Ectodermal cell (in vitro differentiated cells): ENCODE results near the gene PIEZO1.

Source experiments
- H3K27ac ChIP-seq: 2 replicates; pipeline ENCODE4 v1.7.0; 2013; ENCODE audit warnings: mild to moderate bottlenecking, low read depth, low read length; ENCODE audit not compliant: insufficient read depth, poor library complexity, severe bottlenecking
- H3K27me3 ChIP-seq: 2 replicates; pipeline ENCODE4 v1.7.0; 2013; ENCODE audit warnings: mild to moderate bottlenecking, low read length; ENCODE audit not compliant: insufficient read depth, control insufficient read depth, poor library complexity, severe bottlenecking
- H3K36me3 ChIP-seq: one replicate; pipeline ENCODE4 v1.7.0; 2013; ENCODE audit warnings: low read length; ENCODE audit not compliant: control insufficient read depth, insufficient read depth
- H3K4me1 ChIP-seq: one replicate; pipeline ENCODE4 v1.7.0; 2013; ENCODE audit warnings: low read length; ENCODE audit not compliant: control insufficient read depth, insufficient read depth
- H3K4me3 ChIP-seq: 2 replicates; pipeline ENCODE4 v1.7.0; 2013; ENCODE audit warnings: low read depth, low read length, control low read depth; ENCODE audit not compliant: insufficient read depth
- H3K9me3 ChIP-seq: 2 replicates; pipeline ENCODE4 v1.7.0; 2013; ENCODE audit warnings: mild to moderate bottlenecking, low read length, moderate library complexity; ENCODE audit not compliant: control insufficient read depth
- WGBS, 2 experiments: methylation state at CpG; one replicate each; pipeline ENCODE4 v1.1.7; 2013; ENCODE audit warnings: missing lambda C conversion rate in 2 of 2; 5-methylcytosine and 5-hydroxymethylcytosine counted together

PIEZO1 gene

GRCh38 chr16:88764913-88765349 is 20.1 kb downstream of the PIEZO1 start:
- Histone ChIP-seq H3K27me3 (peaks cover 7% of the 10 kb centered on the region), H3K9me3 (no peaks in the 10 kb centered on the region), H3K27ac (no peak overlapping the region), H3K36me3 (no peaks in the 10 kb centered on the region), H3K4me1 (peaks cover 29% of the 10 kb centered on the region), H3K4me3 (no peak overlapping the region)
- 80 to 82% methylated on average over 9 of the region's 9 CpGs for WGBS, 2 experiments

GRCh38 chr16:88764080-88764479 is 20.9 kb downstream of the PIEZO1 start:
- Histone ChIP-seq H3K4me1 (peaks cover 32% of the 10 kb centered on the region), H3K9me3 (no peaks in the 10 kb centered on the region), H3K27me3 (peaks cover 3% of the 10 kb centered on the region), H3K4me3 (no peak overlapping the region), H3K36me3 (no peaks in the 10 kb centered on the region), H3K27ac (no peak overlapping the region)
- WGBS, 2 experiments = 89 to 93% methylated on average over 19 of the region's 19 CpGs

GRCh38 chr16:88763502-88764053 is 21.4 kb downstream of the PIEZO1 start:
- Histone ChIP-seq H3K4me3 (no peak overlapping the region), H3K27me3 (peaks cover 3% of the 10 kb centered on the region), H3K27ac (no peak overlapping the region), H3K4me1 (peaks cover 32% of the 10 kb centered on the region), H3K9me3 (no peaks in the 10 kb centered on the region), H3K36me3 (no peaks in the 10 kb centered on the region)
- WGBS, 2 experiments = 34 to 37% methylated on average over 14 of the region's 14 CpGs

- Histone ChIP-seq H3K4me1 (peaks cover 31% of the 10 kb centered on the region), H3K27me3 (peaks cover 3% of the 10 kb centered on the region), H3K36me3 (no peaks in the 10 kb centered on the region), H3K27ac (no peak overlapping the region), H3K9me3 (no peaks in the 10 kb centered on the region), H3K4me3 (no peak overlapping the region)
- WGBS, 2 experiments = 82 to 83% methylated on average over 10 of the region's 10 CpGs
Observed at GRCh38 chr16:88762941-88763340, 22.1 kb downstream of the PIEZO1 start.

- Histone ChIP-seq H3K36me3 (no peaks in the 10 kb centered on the region), H3K27ac (no peak overlapping the region), H3K27me3 (peaks cover 3% of the 10 kb centered on the region), H3K9me3 (no peaks in the 10 kb centered on the region), H3K4me1 (peaks cover 26% of the 10 kb centered on the region), H3K4me3 (no peak overlapping the region)
- 82 to 87% methylated on average over 16 of the region's 16 CpGs for WGBS, 2 experiments
Observed at GRCh38 chr16:88762258-88762870, 22.7 kb downstream of the PIEZO1 start.

- Histone ChIP-seq H3K36me3 (no peaks in the 10 kb centered on the region), H3K27me3 (no peaks in the 10 kb centered on the region), H3K9me3 (no peaks in the 10 kb centered on the region), H3K27ac (no peak overlapping the region), H3K4me1 (peaks cover 26% of the 10 kb centered on the region), H3K4me3 (no peak overlapping the region)
- WGBS, 2 experiments = 90 to 91% methylated on average over 10 of the region's 10 CpGs
Observed at GRCh38 chr16:88761830-88762229, 23.2 kb downstream of the PIEZO1 start.

- Histone ChIP-seq H3K27me3 (no peaks in the 10 kb centered on the region), H3K36me3 (no peaks in the 10 kb centered on the region), H3K4me3 (no peak overlapping the region), H3K4me1 (peaks cover 26% of the 10 kb centered on the region), H3K9me3 (no peaks in the 10 kb centered on the region), H3K27ac (no peak overlapping the region)
- 92 to 93% methylated on average over 11 of the region's 11 CpGs for WGBS, 2 experiments
Observed at GRCh38 chr16:88761143-88761534, 23.9 kb downstream of the PIEZO1 start.

- Histone ChIP-seq H3K27me3 (no peaks in the 10 kb centered on the region), H3K4me1 (peaks cover 26% of the 10 kb centered on the region), H3K9me3 (no peaks in the 10 kb centered on the region), H3K36me3 (no peaks in the 10 kb centered on the region), H3K27ac (no peak overlapping the region), H3K4me3 (no peak overlapping the region)
- 91% methylated on average over 24 of the region's 24 CpGs for WGBS, 2 experiments
Observed at GRCh38 chr16:88760424-88761142, 24.4 kb downstream of the PIEZO1 start.

- Histone ChIP-seq H3K4me1 (peaks cover 26% of the 10 kb centered on the region), H3K27ac (no peak overlapping the region), H3K4me3 (no peak overlapping the region), H3K36me3 (no peaks in the 10 kb centered on the region), H3K27me3 (no peaks in the 10 kb centered on the region), H3K9me3 (no peaks in the 10 kb centered on the region)
- 93% methylated on average over 22 of the region's 22 CpGs for WGBS, 2 experiments
Observed at GRCh38 chr16:88759976-88760350, 25.1 kb downstream of the PIEZO1 start.

- WGBS, 2 experiments = 45 to 47% methylated on average over 26 of the region's 26 CpGs
- H3K9me3 ChIP-seq = no peaks in the 10 kb centered on the region
- H3K36me3 ChIP-seq = no peaks in the 10 kb centered on the region
- peak overlapping the region; percentile 36 for H3K27ac ChIP-seq
- no peaks in the 10 kb centered on the region for H3K27me3 ChIP-seq
- H3K4me1 ChIP-seq = peaks cover 26% of the 10 kb centered on the region
- H3K4me3 ChIP-seq = no peak overlapping the region
Observed at GRCh38 chr16:88759245-88759975, 25.6 kb downstream of the PIEZO1 start.
